Mucosa of descending colon (tissue), 3 donors: Measurements from ENCODE around the gene CBX2. TPM values are rescaled to one million over a fixed set of nuclear protein-coding genes. Genes with fewer than 3 reads are reported as not detected.
A peak's percentile ranks its signal among the peaks of the same experiment; 100 is the strongest.

Source experiments
- ATAC-seq: fragments of 200-7000 bp; cut with Tn5 transposase; one replicate; pipeline ENCODE4 v1.9.1; 2020; ENCODE audit warnings: mild to moderate bottlenecking, moderate library complexity
- DNase-seq, 3 donors: peaks; one replicate each; pipeline ENCODE4 v3.0.0-alpha.2; 2020
- H3K36me3 ChIP-seq: fragments of 200-600 bp; one replicate; pipeline ENCODE4 v1.8.0; 2021; ENCODE audit warnings: low read depth, mild to moderate bottlenecking
- H3K4me1 ChIP-seq: fragments of 200-600 bp; one replicate; pipeline ENCODE4 v1.8.0; 2021; ENCODE audit warnings: low read depth, mild to moderate bottlenecking
- H3K4me3 ChIP-seq: fragments of 200-600 bp; one replicate; pipeline ENCODE4 v1.8.0; 2021; ENCODE audit warnings: mild to moderate bottlenecking
- H3K9me3 ChIP-seq: fragments of 200-600 bp; one replicate; pipeline ENCODE4 v1.8.0; 2021; ENCODE audit warnings: mild to moderate bottlenecking
- CTCF ChIP-seq: fragments of 200-600 bp; IDR thresholded peaks from one replicate; pipeline ENCODE4 v1.8.0; 2022; ENCODE audit warnings: antibody characterized with exemption, mild to moderate bottlenecking
- intact Hi-C, 2 donors: fragments of 100-400 bp; cut with DNase I in 1 of 2; cut with micrococcal nuclease in 1 of 2; formaldehyde crosslinking; loops; one replicate each; pipeline versions ENCODE4 v1.11.0 to v1.11.1; 2022; cut with DNase I, micrococcal nuclease
- total RNA-seq, 3 donors: library from RNA; stranded (reverse); fragmentation: NEBNext Ultra II Directional in 2 of 3; extraction: Animal tissue kit (Norgen Biotek cat#: 25700) in 2 of 3; gene quantifications; one replicate each; pipeline versions ENCODE4 v1.2.1 to v1.2.4, GENCODE V29; 2021 to 2023
- donor health status: DM: no; HTN: no; CAD: no; lungs with moderate emphysema.
- donor health status: DM: no; HTN: no; CAD: no.
- donor health status: DM: no; HTN: yes; CAD: no.

CBX2 gene
- total RNA-seq, 3 donors from 2014 or later: 0.14 to 1.5 (median 0.76) TPM

DNA sequence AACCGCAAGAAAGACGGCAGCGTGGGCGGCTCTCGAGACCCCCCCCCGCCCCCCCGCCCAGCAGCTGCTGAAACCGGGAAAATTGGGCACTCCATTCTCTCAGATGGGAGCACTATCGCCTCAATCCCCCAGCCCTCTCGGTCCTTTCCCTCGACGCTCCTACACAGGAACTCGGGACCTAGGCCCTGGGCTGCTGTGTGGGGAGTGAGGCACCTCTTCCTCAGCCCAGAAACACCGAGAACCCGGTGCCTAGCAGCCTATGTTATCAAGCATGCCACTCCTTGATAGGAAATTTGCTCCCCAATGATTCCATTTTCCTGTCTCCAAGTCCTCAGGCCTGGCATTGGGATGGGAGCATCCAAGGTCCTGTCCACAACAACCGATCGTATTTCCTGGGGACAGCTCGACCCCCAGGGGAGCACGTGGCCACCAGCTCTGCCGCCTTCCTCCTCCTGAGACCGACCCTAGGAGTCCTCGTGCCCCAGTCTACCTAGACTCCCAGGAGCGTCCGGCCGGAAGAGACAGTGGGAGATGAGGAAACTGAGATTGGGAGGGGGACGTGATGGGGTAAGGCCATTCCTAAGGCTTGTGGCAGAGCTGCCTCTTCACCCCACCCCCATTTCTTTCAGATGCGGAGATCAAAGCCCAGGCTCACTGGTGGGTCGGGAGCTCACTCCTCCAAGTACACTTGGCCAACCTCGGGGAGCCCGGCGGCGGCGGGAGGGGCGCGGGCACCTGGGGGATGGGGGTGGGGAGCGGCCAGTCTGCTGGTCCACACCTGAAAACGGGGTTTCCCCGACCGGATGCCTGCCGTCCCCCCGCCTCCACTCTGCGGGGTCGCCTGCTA lies 36.4 kb downstream of the CBX2 start:
- peak; percentile 1 for ATAC-seq
- H3K36me3 ChIP-seq: no peaks in the 10 kb centered on the region

GRCh38 chr17:79814974-79815835 lies 37.3 kb downstream of the CBX2 start:
- Histone ChIP-seq H3K36me3 (no peaks in the 10 kb centered on the region), H3K4me1 (peaks cover 46% of the 10 kb centered on the region), H3K4me3 (no peak overlapping the region), H3K9me3 (no peaks in the 10 kb centered on the region)
- DNase-seq (peak; percentile 72 to 80 (median 74)), ATAC-seq (peak; percentile 69)
- no peak for TF ChIP-seq CTCF
- intact Hi-C loops: no loop called here

More for the DNA sequence above, 36.4 kb downstream of the CBX2 start:
- no peak overlapping the region for H3K4me3 ChIP-seq
- H3K9me3 ChIP-seq: no peaks in the 10 kb centered on the region
- H3K4me1 ChIP-seq: peaks cover 51% of the 10 kb centered on the region
- intact Hi-C loops: no loop called here
- peak in 1 of 3 donors; percentile 37 for DNase-seq
- no peak for TF ChIP-seq CTCF

GRCh38 chr17:79815836-79816461 lies 38.0 kb downstream of the CBX2 start:
- ATAC-seq (no peak), DNase-seq (no peak)
- Histone ChIP-seq H3K4me3 (no peak overlapping the region), H3K9me3 (no peaks in the 10 kb centered on the region), H3K36me3 (no peaks in the 10 kb centered on the region), H3K4me1 (peaks cover 42% of the 10 kb centered on the region)
- TF ChIP-seq CTCF: no peak
- intact Hi-C loops: no loop called here

GRCh38 chr17:79818026-79818758 lies 40.2 kb downstream of the CBX2 start:
- DNase-seq: no peak
- Histone ChIP-seq H3K36me3 (no peaks in the 10 kb centered on the region), H3K4me3 (no peak overlapping the region), H3K4me1 (peaks cover 21% of the 10 kb centered on the region), H3K9me3 (no peaks in the 10 kb centered on the region)
- intact Hi-C loops: no loop called here
- no peak for ATAC-seq
- no peak for TF ChIP-seq CTCF

GRCh38 chr17:79819085-79819484 lies 41.1 kb downstream of the CBX2 start:
- ATAC-seq (no peak), DNase-seq (no peak)
- Histone ChIP-seq H3K4me3 (no peak overlapping the region), H3K9me3 (no peaks in the 10 kb centered on the region), H3K36me3 (no peaks in the 10 kb centered on the region), H3K4me1 (peaks cover 16% of the 10 kb centered on the region)
- no peak for TF ChIP-seq CTCF
- intact Hi-C loops: no loop called here
